Hepatocyte (in vitro differentiated cells): ENCODE measurements around the gene MUC5AC. TPM values are rescaled to one million over a fixed set of nuclear protein-coding genes. Genes with fewer than 3 reads are reported as not detected.
"Not testable (repeated sequence)": the region's sequence is repeated elsewhere in the genome, so short reads cannot be mapped to it uniquely, and the experiment has no call there.

Experiments used
- DNase-seq: peaks from one replicate; pipeline ENCODE4 v3.0.0-alpha.2; 2016; ENCODE audit warnings: low spot score
- H2AFZ ChIP-seq: fragments of 200-600 bp; sonication (generic); 2 replicates; pipeline ENCODE4 v1.6.0; 2016; ENCODE audit warnings: antibody characterized with exemption, mild to moderate bottlenecking
- H3K27ac ChIP-seq: fragments of 200-600 bp; sonication (generic); 2 replicates; pipeline ENCODE4 v1.5.1; 2016; ENCODE audit warnings: mild to moderate bottlenecking
- H3K27me3 ChIP-seq: fragments of 200-600 bp; sonication (generic); 2 replicates; pipeline ENCODE4 v1.6.1; 2016
- H3K36me3 ChIP-seq: fragments of 200-600 bp; sonication (generic); replicated peaks from 2 replicates; pipeline ENCODE4 v1.5.1; 2016; ENCODE audit warnings: low read depth; ENCODE audit not compliant: insufficient read depth
- H3K4me1 ChIP-seq: fragments of 200-600 bp; sonication (generic); 2 replicates; pipeline ENCODE4 v1.5.1; 2016; ENCODE audit warnings: mild to moderate bottlenecking, moderate library complexity; ENCODE audit not compliant: insufficient read depth
- H3K4me2 ChIP-seq: fragments of 200-600 bp; sonication (generic); 2 replicates; pipeline ENCODE4 v1.6.0; 2016
- H3K4me3 ChIP-seq: fragments of 200-600 bp; sonication (generic); 2 replicates; pipeline ENCODE4 v1.5.1; 2016; ENCODE audit warnings: mild to moderate bottlenecking
- H3K79me2 ChIP-seq: fragments of 200-600 bp; sonication (generic); 2 replicates; pipeline ENCODE4 v1.6.0; 2017; ENCODE audit warnings: mild to moderate bottlenecking
- H3K9me2 ChIP-seq: fragments of 200-600 bp; sonication (generic); replicated peaks from 2 replicates; pipeline ENCODE4 v1.6.0; 2017; ENCODE audit warnings: mild to moderate bottlenecking; ENCODE audit not compliant: insufficient read depth
- H3K9me3 ChIP-seq: fragments of 200-600 bp; sonication (generic); 2 replicates; pipeline ENCODE4 v1.5.1; 2016; ENCODE audit warnings: low read depth, mild to moderate bottlenecking
- H4K20me1 ChIP-seq: fragments of 200-600 bp; sonication (generic); 2 replicates; pipeline ENCODE4 v1.6.0; 2016; ENCODE audit warnings: mild to moderate bottlenecking; ENCODE audit not compliant: insufficient read depth, poor library complexity, severe bottlenecking
- EZH2 ChIP-seq: fragments of 200-600 bp; sonication (generic); IDR thresholded peaks from 2 replicates; pipeline ENCODE4 v1.6.1; 2016; ENCODE audit warnings: antibody characterized with exemption, mild to moderate bottlenecking, borderline replicate concordance
- EZH2phosphoT487 ChIP-seq: fragments of 200-600 bp; sonication (generic); IDR thresholded peaks from one replicate; pipeline ENCODE4 v1.6.1; 2018; ENCODE audit warnings: antibody characterized with exemption, mild to moderate bottlenecking, low read depth, moderate library complexity; ENCODE audit not compliant: unreplicated experiment, severe bottlenecking
- WGBS: methylation state at CpG from one replicate; pipeline ENCODE4 v1.1.6; 2016; ENCODE audit warnings: low lambda C conversion rate; ENCODE audit errors: missing lambda C conversion rate; 5-methylcytosine and 5-hydroxymethylcytosine counted together
- polyA plus RNA-seq: library from polyadenylated mRNA; unstranded; fragments of >200 nt; fragmentation: Nextera tagmentation; extraction: Ambion mirVana; gene quantifications from 2 replicates; pipeline ENCODE4 v1.2.1, GENCODE V29; 2016
- total RNA-seq: library from RNA; depleted of rRNA; stranded (reverse); fragments of >200 nt; gene quantifications from 2 replicates; pipeline ENCODE4 v1.2.3, GENCODE V29; 2014
- TF ChIP-seq, protein P1 (sequence below): fragments of 200-600 bp; sonication (generic); IDR thresholded peaks from 2 replicates; pipeline ENCODE4 v1.5.1; 2016; ENCODE audit warnings: antibody characterized with exemption, mild to moderate bottlenecking; ENCODE audit not compliant: poor library complexity

MUC5AC gene
- total and polyA plus RNA-seq, 2 experiments from 2014 or later = 0.07 to 0.08 TPM

DNA sequence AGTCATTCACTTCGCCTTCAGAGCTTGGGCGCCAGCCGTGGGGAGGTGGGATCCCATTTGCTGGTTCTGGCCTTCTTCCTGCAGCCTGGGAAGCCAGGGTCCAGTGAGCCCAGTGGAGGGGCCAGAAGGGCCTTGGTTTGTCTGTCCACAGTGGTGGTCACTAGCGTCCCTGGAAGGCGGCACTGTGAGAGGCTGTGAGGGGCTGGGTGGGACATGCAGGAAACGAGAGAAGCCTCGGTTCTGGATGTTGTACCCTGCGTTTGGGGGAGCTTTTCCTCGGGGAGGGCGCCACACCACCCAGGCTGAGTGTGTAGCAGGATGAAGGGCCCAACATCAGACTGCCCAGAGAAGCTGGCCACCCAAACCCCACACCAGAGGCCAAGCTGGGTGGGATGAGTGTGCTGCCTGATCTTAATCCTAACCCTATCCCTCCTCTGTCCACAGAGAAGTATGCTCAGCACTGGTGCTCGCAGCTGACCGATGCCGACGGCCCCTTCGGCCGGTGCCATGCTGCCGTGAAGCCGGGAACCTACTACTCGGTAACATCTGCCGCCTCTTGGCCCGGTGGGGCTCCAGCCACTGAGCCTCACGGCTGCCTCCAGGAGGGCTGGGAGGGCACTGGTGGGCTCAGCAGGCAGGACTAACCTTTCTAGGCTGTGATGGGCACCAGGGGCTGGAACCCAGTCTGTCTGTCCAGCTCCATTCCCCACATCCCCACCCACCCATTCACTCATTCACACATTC lies 14.4 kb downstream of the MUC5AC start:
- TF ChIP-seq EZH2phosphoT487 (no peak), EZH2 (no peak)
- TF ChIP-seq, protein P1, sequence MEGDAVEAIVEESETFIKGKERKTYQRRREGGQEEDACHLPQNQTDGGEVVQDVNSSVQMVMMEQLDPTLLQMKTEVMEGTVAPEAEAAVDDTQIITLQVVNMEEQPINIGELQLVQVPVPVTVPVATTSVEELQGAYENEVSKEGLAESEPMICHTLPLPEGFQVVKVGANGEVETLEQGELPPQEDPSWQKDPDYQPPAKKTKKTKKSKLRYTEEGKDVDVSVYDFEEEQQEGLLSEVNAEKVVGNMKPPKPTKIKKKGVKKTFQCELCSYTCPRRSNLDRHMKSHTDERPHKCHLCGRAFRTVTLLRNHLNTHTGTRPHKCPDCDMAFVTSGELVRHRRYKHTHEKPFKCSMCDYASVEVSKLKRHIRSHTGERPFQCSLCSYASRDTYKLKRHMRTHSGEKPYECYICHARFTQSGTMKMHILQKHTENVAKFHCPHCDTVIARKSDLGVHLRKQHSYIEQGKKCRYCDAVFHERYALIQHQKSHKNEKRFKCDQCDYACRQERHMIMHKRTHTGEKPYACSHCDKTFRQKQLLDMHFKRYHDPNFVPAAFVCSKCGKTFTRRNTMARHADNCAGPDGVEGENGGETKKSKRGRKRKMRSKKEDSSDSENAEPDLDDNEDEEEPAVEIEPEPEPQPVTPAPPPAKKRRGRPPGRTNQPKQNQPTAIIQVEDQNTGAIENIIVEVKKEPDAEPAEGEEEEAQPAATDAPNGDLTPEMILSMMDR = no peak
- Histone ChIP-seq H3K4me2 (no peak overlapping the region), H3K79me2 (no peaks in the 10 kb centered on the region), H4K20me1 (no peaks in the 10 kb centered on the region), H3K36me3 (no peaks in the 10 kb centered on the region), H3K27me3 (no peaks in the 10 kb centered on the region), H2AFZ (no peak overlapping the region), H3K4me1 (no peaks in the 10 kb centered on the region), H3K9me2 (no peaks in the 10 kb centered on the region), H3K9me3 (no peaks in the 10 kb centered on the region), H3K4me3 (no peak overlapping the region), H3K27ac (no peak overlapping the region)
- DNase-seq = no peak
- WGBS = 87% methylated on average over 22 of the region's 22 CpGs

DNA sequence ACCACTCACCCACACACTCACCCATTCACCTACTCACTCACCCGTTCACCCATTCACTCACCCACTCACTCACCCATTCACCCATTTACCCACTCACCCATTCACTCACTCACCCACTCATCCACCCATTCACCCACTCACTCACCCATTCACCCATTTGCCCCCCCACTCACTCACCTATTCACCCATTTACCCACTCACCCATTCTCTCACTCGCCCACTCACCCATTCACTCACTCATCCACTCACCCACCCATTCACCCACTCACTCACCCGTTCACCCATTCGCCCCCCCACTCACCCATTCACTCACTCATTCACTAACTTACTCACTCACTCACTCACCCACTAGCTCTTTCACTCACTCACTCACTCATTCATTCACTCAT lies 15.0 kb downstream of the MUC5AC start:
- no peaks in the 10 kb centered on the region for H3K4me1 ChIP-seq
- H3K36me3 ChIP-seq = no peaks in the 10 kb centered on the region
- WGBS = 85% methylated on average over 2 of the region's 4 CpGs
- H3K79me2 ChIP-seq = no peaks in the 10 kb centered on the region
- no peak for DNase-seq
- no peak overlapping the region for H3K4me3 ChIP-seq
- H4K20me1 ChIP-seq = no peaks in the 10 kb centered on the region
- no peaks in the 10 kb centered on the region for H3K9me3 ChIP-seq
- H3K9me2 ChIP-seq = no peaks in the 10 kb centered on the region
- no peak overlapping the region for H3K4me2 ChIP-seq
- H3K27me3 ChIP-seq = no peaks in the 10 kb centered on the region
- TF ChIP-seq, protein P1 = no peak
- TF ChIP-seq EZH2 (no peak), EZH2phosphoT487 (no peak)
- H3K27ac ChIP-seq = no peak overlapping the region
- H2AFZ ChIP-seq = no peak overlapping the region

DNA sequence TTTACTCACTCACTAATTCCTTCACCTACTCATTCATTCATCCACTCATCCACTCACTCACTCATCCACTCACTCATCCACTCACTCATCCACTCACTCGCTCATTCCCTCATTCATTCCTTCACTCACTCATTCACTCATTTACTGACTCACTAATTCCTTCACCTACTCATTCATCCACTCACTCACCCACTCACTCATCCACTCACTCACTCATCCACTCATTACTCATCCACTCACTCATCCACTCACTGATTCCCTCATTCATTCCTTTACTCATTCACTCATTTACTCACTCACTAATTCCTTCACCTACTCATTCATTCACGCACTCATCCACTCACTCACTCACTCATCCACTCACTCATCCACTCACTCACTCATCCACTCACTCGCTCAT lies 15.6 kb downstream of the MUC5AC start:
- not testable (repeated sequence) for H3K79me2 ChIP-seq, H2AFZ ChIP-seq, DNase-seq, H3K4me2 ChIP-seq, H3K36me3 ChIP-seq, H3K4me3 ChIP-seq, H4K20me1 ChIP-seq, H3K27ac ChIP-seq, H3K9me2 ChIP-seq, H3K27me3 ChIP-seq, H3K4me1 ChIP-seq, H3K9me3 ChIP-seq
- 76% methylated on average over 3 of the region's 3 CpGs for WGBS

DNA sequence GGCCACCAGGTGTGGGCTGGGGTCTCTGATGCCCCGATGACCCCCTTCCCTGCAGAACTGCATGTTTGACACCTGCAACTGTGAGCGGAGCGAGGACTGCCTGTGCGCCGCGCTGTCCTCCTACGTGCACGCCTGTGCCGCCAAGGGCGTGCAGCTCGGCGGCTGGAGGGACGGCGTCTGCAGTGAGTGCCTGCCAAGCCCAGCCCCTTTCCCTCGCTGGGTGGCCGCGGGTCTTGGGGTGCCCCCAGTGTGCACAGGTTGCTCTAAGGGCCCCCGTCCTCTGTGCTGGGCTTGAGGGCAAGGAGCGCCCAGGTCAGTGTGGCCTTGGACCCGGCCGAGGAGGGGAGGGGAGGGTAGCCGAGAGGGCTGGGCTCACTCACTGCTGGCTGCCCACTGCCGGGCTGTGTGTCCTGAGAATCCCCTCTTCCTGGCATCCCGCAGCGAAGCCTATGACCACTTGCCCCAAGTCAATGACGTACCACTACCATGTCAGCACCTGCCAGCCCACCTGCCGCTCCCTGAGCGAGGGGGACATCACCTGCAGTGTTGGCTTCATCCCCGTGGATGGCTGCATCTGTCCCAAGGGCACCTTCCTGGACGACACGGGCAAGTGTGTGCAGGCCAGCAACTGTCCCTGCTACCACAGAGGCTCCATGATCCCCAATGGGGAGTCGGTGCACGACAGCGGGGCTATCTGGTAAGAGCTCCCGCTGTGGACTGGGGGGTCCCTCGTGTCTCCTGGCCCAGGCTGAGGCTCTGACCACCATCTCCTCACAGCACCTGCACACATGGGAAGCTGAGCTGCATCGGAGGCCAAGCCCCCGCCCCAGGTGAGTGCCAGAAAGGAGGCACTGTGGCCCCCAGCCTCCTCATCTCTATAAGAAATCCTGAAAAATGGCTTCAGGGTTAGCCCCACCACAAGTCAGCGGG lies 17.0 kb downstream of the MUC5AC start:
- Histone ChIP-seq H3K9me3 (no peaks in the 10 kb centered on the region), H4K20me1 (no peaks in the 10 kb centered on the region), H3K27ac (no peak overlapping the region), H2AFZ (no peak overlapping the region), H3K4me1 (no peaks in the 10 kb centered on the region), H3K79me2 (no peaks in the 10 kb centered on the region), H3K9me2 (no peaks in the 10 kb centered on the region), H3K36me3 (no peaks in the 10 kb centered on the region), H3K4me2 (no peak overlapping the region), H3K4me3 (no peak overlapping the region), H3K27me3 (no peaks in the 10 kb centered on the region)
- no peak for DNase-seq
- TF ChIP-seq EZH2phosphoT487 (no peak), EZH2 (no peak)
- TF ChIP-seq, protein P1 = no peak
- WGBS = 92% methylated on average over 38 of the region's 39 CpGs
